C4-2B (cell line): ENCODE measurements around the gene UCN3.
"Not testable (repeated sequence)": the region's sequence is repeated elsewhere in the genome, so short reads cannot be mapped to it uniquely, and the experiment has no call there.

ENCODE experiments used
- H3K27ac ChIP-seq: fragments of 450-650 bp; 2 replicates; pipeline ENCODE4 v1.5.1; 2017
- CTCF ChIP-seq: fragments of 450-650 bp; conservative IDR thresholded peaks from 2 replicates; pipeline ENCODE4 v1.5.1; 2017; ENCODE audit warnings: mild to moderate bottlenecking
- ZFX ChIP-seq: fragments of 450-650 bp; IDR thresholded peaks from 2 replicates; pipeline ENCODE4 v1.6.1; 2017

Gene UCN3

GRCh38 chr10:5404208-5405041 is 39.7 kb downstream of the UCN3 start, which contains the start of gene TUBAL3:
Gene TUBAL3, minus strand, starts transcription at chr10:5404828. Its CDS starts 36 bp downstream, at chr10:5404792.
- no peak within 1 kb of the TSS for H3K27ac ChIP-seq
- TF ChIP-seq CTCF: no peak
- TF ChIP-seq ZFX: no peak

GRCh38 chr10:5406918-5407317 is 42.2 kb downstream of the UCN3 start:
- H3K27ac ChIP-seq: no peak overlapping the region
- no peak for TF ChIP-seq CTCF
- no peak for TF ChIP-seq ZFX

GRCh38 chr10:5410787-5411186 is 46.0 kb downstream of the UCN3 start:
- not testable (repeated sequence) for H3K27ac ChIP-seq

GRCh38 chr10:5411941-5412276 is 47.1 kb downstream of the UCN3 start:
- TF ChIP-seq CTCF (no peak), ZFX (no peak)
- H3K27ac ChIP-seq: peak overlapping the region; percentile 79

GRCh38 chr10:5412277-5412941 is 47.6 kb downstream of the UCN3 start, which contains the start of gene NET1:
Gene NET1, plus strand, starts transcription at chr10:5412557. Its CDS starts 136 bp downstream, at chr10:5412693.
- peak within 1 kb of the TSS; percentile 79 for H3K27ac ChIP-seq
- TF ChIP-seq ZFX (no peak), CTCF (no peak)

GRCh38 chr10:5413012-5413938 is 48.5 kb downstream of the UCN3 start:
- H3K27ac ChIP-seq: peak overlapping the region; percentile 79
- no peak for TF ChIP-seq CTCF
- no peak for TF ChIP-seq ZFX

- TF ChIP-seq ZFX (no peak), CTCF (no peak)
- no peak overlapping the region for H3K27ac ChIP-seq
These were observed 52.2 kb downstream of the UCN3 start for GRCh38 chr10:5416981-5417380.
